ENCODE measurements around the gene ANP32E. TPM values are rescaled to one million over a fixed set of nuclear protein-coding genes. Genes with fewer than 3 reads are reported as not detected.

The ANP32E gene
- total RNA-seq, 1 donor from 2014 or later: 16.8 TPM

GRCh38 chr1:150185481-150185880, 50.4 kb downstream of the ANP32E start:
- Histone ChIP-seq H3K4me3 (ENCODE audit: low read depth, low read length) (no peak overlapping the region), H3K36me3 (ENCODE audit: control insufficient read depth, insufficient read depth, low read length) (no peaks in the 10 kb centered on the region), H3K27me3 (ENCODE audit: control insufficient read depth, insufficient read depth, low read length) (no peaks in the 10 kb centered on the region)
- no peak for DNase-seq (ENCODE audit: low read depth)
- TF ChIP-seq CTCF (IDR thresholded peaks at IDR 0.05; ENCODE audit: insufficient read depth, low read length, poor library complexity, severe bottlenecking): no peak

GRCh38 chr1:150183061-150183460, 52.9 kb downstream of the ANP32E start:
- DNase-seq (ENCODE audit: low read depth): no peak
- no peak overlapping the region for H3K4me3 ChIP-seq (ENCODE audit: low read depth, low read length)
- H3K27me3 ChIP-seq (ENCODE audit: control insufficient read depth, insufficient read depth, low read length): no peaks in the 10 kb centered on the region
- no peak for TF ChIP-seq CTCF (IDR thresholded peaks at IDR 0.05; ENCODE audit: insufficient read depth, low read length, poor library complexity, severe bottlenecking)
- H3K36me3 ChIP-seq (ENCODE audit: control insufficient read depth, insufficient read depth, low read length): no peaks in the 10 kb centered on the region

- H3K4me3 ChIP-seq (ENCODE audit: low read depth, low read length): no peak overlapping the region
- TF ChIP-seq CTCF (IDR thresholded peaks at IDR 0.05; ENCODE audit: insufficient read depth, low read length, poor library complexity, severe bottlenecking): no peak
- H3K27me3 ChIP-seq (ENCODE audit: control insufficient read depth, insufficient read depth, low read length): no peaks in the 10 kb centered on the region
- no peak for DNase-seq (ENCODE audit: low read depth)
- no peaks in the 10 kb centered on the region for H3K36me3 ChIP-seq (ENCODE audit: control insufficient read depth, insufficient read depth, low read length)
Measured at GRCh38 chr1:150182247-150182646, 53.7 kb downstream of the ANP32E start.

- no peak overlapping the region for H3K4me3 ChIP-seq (ENCODE audit: low read depth, low read length)
- DNase-seq (ENCODE audit: low read depth): no peak
- H3K36me3 ChIP-seq (ENCODE audit: control insufficient read depth, insufficient read depth, low read length): no peaks in the 10 kb centered on the region
- no peak for TF ChIP-seq CTCF (IDR thresholded peaks at IDR 0.05; ENCODE audit: insufficient read depth, low read length, poor library complexity, severe bottlenecking)
- H3K27me3 ChIP-seq (ENCODE audit: control insufficient read depth, insufficient read depth, low read length): no peaks in the 10 kb centered on the region
Measured at GRCh38 chr1:150180474-150180873, 55.4 kb downstream of the ANP32E start.

- TF ChIP-seq CTCF (IDR thresholded peaks at IDR 0.05; ENCODE audit: insufficient read depth, low read length, poor library complexity, severe bottlenecking): no peak
- Histone ChIP-seq H3K36me3 (ENCODE audit: control insufficient read depth, insufficient read depth, low read length) (no peaks in the 10 kb centered on the region), H3K4me3 (ENCODE audit: low read depth, low read length) (no peak overlapping the region), H3K27me3 (ENCODE audit: control insufficient read depth, insufficient read depth, low read length) (no peaks in the 10 kb centered on the region)
- DNase-seq (ENCODE audit: low read depth): no peak
Measured at GRCh38 chr1:150179867-150180266, 56.0 kb downstream of the ANP32E start.

- DNase-seq (ENCODE audit: low read depth): no peak
- H3K27me3 ChIP-seq (ENCODE audit: control insufficient read depth, insufficient read depth, low read length): no peaks in the 10 kb centered on the region
- no peak overlapping the region for H3K4me3 ChIP-seq (ENCODE audit: low read depth, low read length)
- no peak for TF ChIP-seq CTCF (IDR thresholded peaks at IDR 0.05; ENCODE audit: insufficient read depth, low read length, poor library complexity, severe bottlenecking)
- H3K36me3 ChIP-seq (ENCODE audit: control insufficient read depth, insufficient read depth, low read length): no peaks in the 10 kb centered on the region
Measured at GRCh38 chr1:150178548-150178947, 57.4 kb downstream of the ANP32E start.

All from kidney epithelial cell (primary cell).